Parathyroid adenoma (tissue), 2 donors: Measurements from ENCODE around the gene SORCS2.

ENCODE experiments used
- H2AFZ ChIP-seq: fragments of 300-600 bp; sonication (generic); one replicate; pipeline ENCODE4 v1.7.0; 2017; ENCODE audit warnings: antibody characterized with exemption, mild to moderate bottlenecking
- H3K27ac ChIP-seq: fragments of 300-600 bp; sonication (generic); one replicate; pipeline ENCODE4 v1.7.0; 2017
- H3K27me3 ChIP-seq: fragments of 300-600 bp; sonication (generic); one replicate; pipeline ENCODE4 v1.7.0; 2017; ENCODE audit warnings: low read length; ENCODE audit not compliant: control insufficient read depth, insufficient read depth
- H3K36me3 ChIP-seq: fragments of 300-600 bp; sonication (generic); one replicate; pipeline ENCODE4 v1.7.0; 2017; ENCODE audit warnings: low read length; ENCODE audit not compliant: control insufficient read depth, insufficient read depth
- H3K4me1 ChIP-seq: fragments of 300-600 bp; sonication (generic); one replicate; pipeline ENCODE4 v1.7.0; 2017; ENCODE audit warnings: control low read depth
- H3K4me2 ChIP-seq: fragments of 300-600 bp; sonication (generic); one replicate; pipeline ENCODE4 v1.7.0; 2017; ENCODE audit warnings: low read length
- H3K4me3 ChIP-seq: fragments of 300-600 bp; sonication (generic); one replicate; pipeline ENCODE4 v1.7.0; 2017; ENCODE audit warnings: low read depth, low read length
- H3K79me2 ChIP-seq: fragments of 300-600 bp; sonication (generic); one replicate; pipeline ENCODE4 v1.7.0; 2017; ENCODE audit warnings: control low read depth
- H3K9ac ChIP-seq: fragments of 300-600 bp; sonication (generic); one replicate; pipeline ENCODE4 v1.7.0; 2017; ENCODE audit warnings: mild to moderate bottlenecking
- H3K9me3 ChIP-seq: fragments of 300-600 bp; sonication (generic); one replicate; pipeline ENCODE4 v1.7.0; 2017; ENCODE audit warnings: low read length; ENCODE audit not compliant: control insufficient read depth
- TF ChIP-seq, protein P1 (sequence below): fragments of 300-600 bp; sonication (generic); IDR thresholded peaks from one replicate; pipeline ENCODE4 v1.7.0; 2017; ENCODE audit warnings: antibody characterized with exemption, mild to moderate bottlenecking
- donor health status: primary hyperparathyroidism.

Gene SORCS2

DNA sequence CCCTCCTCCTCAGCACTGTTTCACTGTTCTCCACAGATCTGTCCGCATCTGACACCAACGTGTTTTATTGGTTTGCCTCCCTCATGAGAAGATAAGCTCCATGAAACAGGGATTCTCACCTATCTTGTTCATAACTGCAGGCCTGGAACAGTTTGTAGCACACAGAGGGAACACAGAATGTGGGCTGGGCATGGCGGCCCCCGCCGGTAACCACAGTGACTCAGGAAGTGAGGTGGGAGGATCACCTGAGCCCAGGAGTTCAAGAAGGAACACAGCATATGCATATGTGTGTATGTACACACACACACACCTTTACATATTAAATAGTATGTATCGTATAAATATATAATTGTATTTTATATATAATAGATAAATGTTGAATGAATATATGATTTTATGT lies 578.7 kb downstream of the SORCS2 start:
- no peaks in the 10 kb centered on the region for H3K27me3 ChIP-seq
- no peaks in the 10 kb centered on the region for H3K79me2 ChIP-seq
- H3K4me2 ChIP-seq = no peak overlapping the region
- H3K36me3 ChIP-seq = no peaks in the 10 kb centered on the region
- H3K27ac ChIP-seq = no peak overlapping the region
- H3K9me3 ChIP-seq = no peaks in the 10 kb centered on the region
- no peak overlapping the region for H2AFZ ChIP-seq
- no peak overlapping the region for H3K4me3 ChIP-seq
- no peak overlapping the region for H3K9ac ChIP-seq
- H3K4me1 ChIP-seq = no peaks in the 10 kb centered on the region
- TF ChIP-seq, protein P1, sequence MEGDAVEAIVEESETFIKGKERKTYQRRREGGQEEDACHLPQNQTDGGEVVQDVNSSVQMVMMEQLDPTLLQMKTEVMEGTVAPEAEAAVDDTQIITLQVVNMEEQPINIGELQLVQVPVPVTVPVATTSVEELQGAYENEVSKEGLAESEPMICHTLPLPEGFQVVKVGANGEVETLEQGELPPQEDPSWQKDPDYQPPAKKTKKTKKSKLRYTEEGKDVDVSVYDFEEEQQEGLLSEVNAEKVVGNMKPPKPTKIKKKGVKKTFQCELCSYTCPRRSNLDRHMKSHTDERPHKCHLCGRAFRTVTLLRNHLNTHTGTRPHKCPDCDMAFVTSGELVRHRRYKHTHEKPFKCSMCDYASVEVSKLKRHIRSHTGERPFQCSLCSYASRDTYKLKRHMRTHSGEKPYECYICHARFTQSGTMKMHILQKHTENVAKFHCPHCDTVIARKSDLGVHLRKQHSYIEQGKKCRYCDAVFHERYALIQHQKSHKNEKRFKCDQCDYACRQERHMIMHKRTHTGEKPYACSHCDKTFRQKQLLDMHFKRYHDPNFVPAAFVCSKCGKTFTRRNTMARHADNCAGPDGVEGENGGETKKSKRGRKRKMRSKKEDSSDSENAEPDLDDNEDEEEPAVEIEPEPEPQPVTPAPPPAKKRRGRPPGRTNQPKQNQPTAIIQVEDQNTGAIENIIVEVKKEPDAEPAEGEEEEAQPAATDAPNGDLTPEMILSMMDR = no peak

DNA sequence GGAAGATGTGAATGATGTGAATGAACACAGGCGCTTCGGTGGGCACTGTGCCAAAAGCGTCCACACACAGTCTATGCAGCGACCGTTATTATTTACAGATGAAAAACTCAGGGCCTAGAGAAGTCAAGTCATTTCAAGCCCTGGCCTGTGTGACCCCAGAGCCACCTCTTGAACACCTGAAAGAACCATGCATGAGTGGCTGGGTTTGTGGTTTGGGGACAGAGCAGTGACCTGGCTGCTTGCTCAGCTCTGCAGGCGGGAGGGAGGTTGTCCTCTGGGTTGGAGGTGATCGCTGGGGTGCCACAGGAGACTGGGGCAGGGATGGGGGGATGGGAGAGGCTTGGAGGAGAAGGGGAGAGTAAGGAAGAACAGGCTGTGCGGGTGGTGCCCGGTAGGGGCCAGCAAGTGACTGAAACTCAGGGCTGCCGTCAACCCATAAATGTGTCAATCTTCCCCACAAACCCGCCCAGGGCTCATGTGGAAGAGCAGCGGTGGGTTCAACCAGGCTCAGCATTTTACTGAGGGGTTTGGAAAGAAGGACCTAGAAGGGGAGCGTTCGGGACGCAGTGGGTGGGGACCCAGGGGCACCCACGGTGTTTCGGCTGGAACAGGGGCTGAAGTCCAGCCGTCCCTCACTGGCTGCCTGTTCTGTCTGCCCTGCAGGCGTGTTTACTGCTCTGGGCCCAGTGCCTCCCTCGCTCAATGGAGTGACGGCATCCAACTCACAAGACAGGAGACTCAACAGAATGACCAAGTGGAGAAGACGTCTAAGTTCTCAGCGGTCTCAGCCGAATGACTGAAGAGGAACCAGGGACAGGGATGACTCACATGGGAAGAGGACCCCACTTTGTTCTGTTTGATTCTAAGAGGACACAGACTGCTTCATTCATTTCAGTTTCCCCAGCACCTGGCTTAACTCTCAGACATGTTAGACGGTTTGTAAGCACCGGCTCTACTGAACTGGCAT lies 579.5 kb downstream of the SORCS2 start:
- Histone ChIP-seq H3K27me3 (no peaks in the 10 kb centered on the region), H3K27ac (no peak overlapping the region), H3K9ac (no peak overlapping the region), H3K4me2 (no peak overlapping the region), H3K9me3 (no peaks in the 10 kb centered on the region), H3K4me3 (no peak overlapping the region), H2AFZ (no peak overlapping the region), H3K36me3 (no peaks in the 10 kb centered on the region), H3K4me1 (no peaks in the 10 kb centered on the region), H3K79me2 (no peaks in the 10 kb centered on the region)
- TF ChIP-seq, protein P1 = no peak

DNA sequence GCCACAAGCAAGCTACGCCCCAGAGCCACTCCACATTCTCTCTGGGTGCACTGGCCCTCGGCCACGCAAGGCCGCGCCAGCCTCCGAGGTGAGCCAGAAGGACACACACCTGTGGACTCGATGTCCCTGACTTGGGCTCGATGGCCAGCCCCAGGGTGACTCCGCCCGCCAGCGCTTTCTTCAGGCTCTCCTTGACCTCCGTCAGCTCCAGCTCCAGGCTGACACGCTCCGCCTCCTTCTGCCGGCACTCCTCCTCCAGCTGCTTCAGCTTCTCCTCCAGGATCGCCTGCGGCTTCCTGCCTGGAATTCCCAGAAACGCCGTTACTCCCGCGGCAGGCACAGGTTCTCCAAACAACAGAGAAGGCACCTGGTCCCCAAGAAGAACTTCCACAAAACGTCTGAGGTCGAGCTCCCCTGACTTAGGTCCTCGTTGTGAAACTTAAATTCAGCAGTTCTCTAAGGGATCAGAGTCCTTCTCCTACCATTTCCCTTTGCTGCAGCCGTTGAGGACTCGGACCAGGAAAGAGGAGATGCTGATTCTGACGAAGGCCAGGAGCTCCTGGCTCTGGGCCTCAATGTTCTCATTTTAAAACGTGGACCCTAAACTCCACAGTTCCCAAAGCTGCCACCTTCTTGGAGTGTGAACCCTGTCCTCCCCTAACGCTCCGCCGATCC lies 580.5 kb downstream of the SORCS2 start:
- Histone ChIP-seq H3K4me2 (no peak overlapping the region), H3K4me1 (no peaks in the 10 kb centered on the region), H3K79me2 (no peaks in the 10 kb centered on the region), H3K27ac (no peak overlapping the region), H3K36me3 (no peaks in the 10 kb centered on the region), H3K27me3 (no peaks in the 10 kb centered on the region), H2AFZ (no peak overlapping the region), H3K9ac (no peak overlapping the region), H3K9me3 (no peaks in the 10 kb centered on the region), H3K4me3 (no peak overlapping the region)
- TF ChIP-seq, protein P1 = no peak

DNA sequence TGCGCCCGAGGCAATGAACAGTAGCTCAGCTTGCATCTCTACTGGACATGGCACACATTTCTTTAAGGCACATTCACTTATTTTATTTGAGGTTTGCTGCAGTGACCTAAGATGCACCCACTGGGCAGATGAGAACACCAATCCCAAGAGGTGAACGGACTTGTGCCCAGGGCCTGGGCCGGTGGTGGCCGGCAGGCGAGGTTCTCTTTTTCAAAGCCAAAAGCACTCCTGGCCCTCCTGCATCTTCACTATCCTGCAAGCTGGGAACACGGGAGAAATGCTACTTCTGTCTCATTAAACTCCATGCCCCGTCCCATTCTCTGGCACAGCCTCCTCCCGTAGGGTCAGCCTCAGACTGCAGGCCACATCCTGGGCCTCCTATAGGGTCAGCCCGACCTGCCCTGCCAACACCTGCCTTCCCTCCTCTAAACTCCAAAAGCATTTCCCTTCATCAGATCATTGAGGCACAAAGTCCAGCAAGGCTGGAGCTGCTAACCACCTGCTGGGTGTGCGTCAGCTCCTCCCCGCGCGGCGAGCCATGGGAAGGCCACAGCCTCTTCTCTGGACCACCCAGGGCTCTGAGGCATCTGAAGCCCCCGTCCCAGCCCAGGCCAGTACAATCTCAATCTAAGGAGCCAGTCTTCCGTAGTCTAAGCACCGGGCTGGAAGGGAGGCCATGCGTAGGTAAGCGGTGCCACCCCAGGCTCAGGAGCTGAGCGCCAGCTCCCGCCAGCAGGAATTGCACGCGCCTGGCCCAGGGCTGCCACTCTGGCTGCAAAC lies 581.3 kb downstream of the SORCS2 start:
- no peaks in the 10 kb centered on the region for H3K79me2 ChIP-seq
- no peak overlapping the region for H3K27ac ChIP-seq
- TF ChIP-seq, protein P1 = no peak
- no peak overlapping the region for H2AFZ ChIP-seq
- H3K4me3 ChIP-seq = no peak overlapping the region
- no peak overlapping the region for H3K9ac ChIP-seq
- H3K4me1 ChIP-seq = no peaks in the 10 kb centered on the region
- no peaks in the 10 kb centered on the region for H3K27me3 ChIP-seq
- H3K9me3 ChIP-seq = no peaks in the 10 kb centered on the region
- no peaks in the 10 kb centered on the region for H3K36me3 ChIP-seq
- no peak overlapping the region for H3K4me2 ChIP-seq
